HUES64 (cell line): ENCODE data around the gene ATOH1. TPM values are rescaled to one million over a fixed set of nuclear protein-coding genes. Genes with fewer than 3 reads are reported as not detected.

ENCODE experiments used
- H3K27ac ChIP-seq: 2 replicates; pipeline ENCODE4 v1.7.0; 2013; ENCODE audit warnings: low read depth, low read length, inconsistent platforms
- H3K27me3 ChIP-seq: 2 replicates; pipeline ENCODE4 v1.6.1; 2013; ENCODE audit warnings: mild to moderate bottlenecking, low read length; ENCODE audit not compliant: insufficient read depth
- H3K36me3 ChIP-seq: 2 replicates; pipeline ENCODE4 v1.6.1; 2013; ENCODE audit warnings: mild to moderate bottlenecking, low read length; ENCODE audit not compliant: insufficient read depth
- H3K4me1 ChIP-seq: 2 replicates; pipeline ENCODE4 v1.6.1; 2013; ENCODE audit warnings: mild to moderate bottlenecking, low read length, moderate library complexity; ENCODE audit not compliant: insufficient read depth
- H3K4me3 ChIP-seq: 2 replicates; pipeline ENCODE4 v1.5.1; 2013; ENCODE audit warnings: mild to moderate bottlenecking, low read length, moderate library complexity
- H3K9ac ChIP-seq: 2 replicates; pipeline ENCODE4 v1.6.1; 2013; ENCODE audit warnings: mild to moderate bottlenecking, low read depth, low read length
- H3K9me3 ChIP-seq: 2 replicates; pipeline ENCODE4 v1.6.1; 2013; ENCODE audit warnings: low read depth, low read length; ENCODE audit not compliant: insufficient read depth
- WGBS: fragments of 150-250, 120-280 bp; methylation state at CpG from one replicate; pipeline ENCODE4 v1.1.7; 2013; ENCODE audit warnings: missing lambda C conversion rate; 5-methylcytosine and 5-hydroxymethylcytosine counted together
- polyA plus RNA-seq, 2 experiments: library from polyadenylated mRNA; stranded (reverse); fragments of 50-300 nt; gene quantifications; one replicate each; pipeline ENCODE4 v1.2.3, GENCODE V29; 2013

Gene ATOH1
- polyA plus RNA-seq (2013, experiment 1 of 2): 0.30 TPM
- polyA plus RNA-seq (2013, experiment 2 of 2): 0.19 TPM

- peak within 1 kb of the TSS; percentile 67 for H3K4me3 ChIP-seq
- H3K27me3 ChIP-seq: peaks cover 96% of the 10 kb centered on the region
- H3K4me1 ChIP-seq: peaks cover 44% of the 10 kb centered on the region
- H3K9me3 ChIP-seq: no peaks in the 10 kb centered on the region
- no peaks in the 10 kb centered on the region for H3K36me3 ChIP-seq
- under 1% methylated on average over 46 of the region's 46 CpGs for WGBS
- peak within 1 kb of the TSS; percentile 17; the same call in 1 of the 2 replicates for H3K9ac ChIP-seq
- peak within 1 kb of the TSS; percentile 62; the same call in 1 of the 2 replicates for H3K27ac ChIP-seq
Observed at GRCh38 chr4:93828332-93828994, at the start of gene ATOH1. TSS of gene ATOH1 (plus strand) at chr4:93828753. CDS start at chr4:93828927, 174 bp downstream.

GRCh38 chr4:93779228-93779627 is 49.3 kb upstream of the ATOH1 start:
- H3K27me3 ChIP-seq: no peaks in the 10 kb centered on the region
- H3K4me3 ChIP-seq: no peak overlapping the region
- H3K9me3 ChIP-seq: no peaks in the 10 kb centered on the region
- H3K36me3 ChIP-seq: no peaks in the 10 kb centered on the region
- H3K27ac ChIP-seq: no peak overlapping the region
- 73% methylated on average over 2 of the region's 2 CpGs for WGBS
- H3K9ac ChIP-seq: no peak overlapping the region
- no peaks in the 10 kb centered on the region for H3K4me1 ChIP-seq

GRCh38 chr4:93780080-93780479 is 48.5 kb upstream of the ATOH1 start:
- H3K9ac ChIP-seq: no peak overlapping the region

GRCh38 chr4:93781198-93781597 is 47.4 kb upstream of the ATOH1 start:
- peaks cover 10% of the 10 kb centered on the region for H3K4me1 ChIP-seq
- no peak overlapping the region for H3K9ac ChIP-seq
- no peaks in the 10 kb centered on the region for H3K27me3 ChIP-seq
- H3K27ac ChIP-seq: no peak overlapping the region
- 97% methylated on average over 8 of the region's 9 CpGs for WGBS
- H3K9me3 ChIP-seq: no peaks in the 10 kb centered on the region
- H3K4me3 ChIP-seq: no peak overlapping the region
- H3K36me3 ChIP-seq: no peaks in the 10 kb centered on the region

More at GRCh38 chr4:93780080-93780479, 48.5 kb upstream of the ATOH1 start:
- Histone ChIP-seq H3K9me3 (no peaks in the 10 kb centered on the region), H3K4me3 (no peak overlapping the region), H3K27me3 (no peaks in the 10 kb centered on the region), H3K4me1 (no peaks in the 10 kb centered on the region), H3K27ac (no peak overlapping the region), H3K36me3 (no peaks in the 10 kb centered on the region)
- WGBS: 93% methylated on average over 5 of the region's 5 CpGs

GRCh38 chr4:93786149-93786548 is 42.4 kb upstream of the ATOH1 start:
- no peak overlapping the region for H3K4me3 ChIP-seq
- 38% methylated on average over 2 of the region's 2 CpGs for WGBS

GRCh38 chr4:93788712-93789111 is 39.8 kb upstream of the ATOH1 start:
- H3K27ac ChIP-seq: no peak overlapping the region
- WGBS: 93% methylated on average over 1 of the region's 1 CpG

More at GRCh38 chr4:93786149-93786548, 42.4 kb upstream of the ATOH1 start:
- peaks cover 14% of the 10 kb centered on the region for H3K4me1 ChIP-seq
- H3K9me3 ChIP-seq: no peaks in the 10 kb centered on the region
- no peaks in the 10 kb centered on the region for H3K36me3 ChIP-seq
- H3K27ac ChIP-seq: peak overlapping the region; percentile 62; the same call in 1 of the 2 replicates
- H3K9ac ChIP-seq: no peak overlapping the region
- H3K27me3 ChIP-seq: no peaks in the 10 kb centered on the region

GRCh38 chr4:93791570-93792195 is 36.9 kb upstream of the ATOH1 start:
- Histone ChIP-seq H3K27me3 (no peaks in the 10 kb centered on the region), H3K9ac (no peak overlapping the region), H3K4me3 (no peak overlapping the region), H3K4me1 (peaks cover 7% of the 10 kb centered on the region; the same call in 1 of the 2 replicates), H3K36me3 (no peaks in the 10 kb centered on the region), H3K9me3 (no peaks in the 10 kb centered on the region), H3K27ac (no peak overlapping the region)
- whole genome bisulfite sequencing: 0% methylated on average over 2 of the region's 3 CpGs

More at GRCh38 chr4:93788712-93789111, 39.8 kb upstream of the ATOH1 start:
- Histone ChIP-seq H3K36me3 (no peaks in the 10 kb centered on the region), H3K27me3 (no peaks in the 10 kb centered on the region), H3K9me3 (no peaks in the 10 kb centered on the region), H3K9ac (no peak overlapping the region), H3K4me1 (peaks cover 20% of the 10 kb centered on the region), H3K4me3 (no peak overlapping the region)

- no peak overlapping the region for H3K9ac ChIP-seq
- WGBS: 88% methylated on average over 1 of the region's 4 CpGs
- H3K4me1 ChIP-seq: no peaks in the 10 kb centered on the region
- H3K27me3 ChIP-seq: no peaks in the 10 kb centered on the region
- H3K27ac ChIP-seq: no peak overlapping the region
- no peaks in the 10 kb centered on the region for H3K36me3 ChIP-seq
- no peak overlapping the region for H3K4me3 ChIP-seq
- H3K9me3 ChIP-seq: no peaks in the 10 kb centered on the region
Observed at GRCh38 chr4:93802045-93802444, 26.5 kb upstream of the ATOH1 start.

- WGBS: 98% methylated on average over 4 of the region's 4 CpGs
- H3K4me1 ChIP-seq: peaks cover 6% of the 10 kb centered on the region
- no peaks in the 10 kb centered on the region for H3K36me3 ChIP-seq
- H3K4me3 ChIP-seq: no peak overlapping the region
- H3K9ac ChIP-seq: no peak overlapping the region
- H3K9me3 ChIP-seq: no peaks in the 10 kb centered on the region
- no peaks in the 10 kb centered on the region for H3K27me3 ChIP-seq
- no peak overlapping the region for H3K27ac ChIP-seq
Observed at GRCh38 chr4:93809773-93810172, 18.8 kb upstream of the ATOH1 start.

- Histone ChIP-seq H3K4me3 (no peak overlapping the region), H3K4me1 (peaks cover 10% of the 10 kb centered on the region), H3K9me3 (no peaks in the 10 kb centered on the region), H3K9ac (no peak overlapping the region), H3K27me3 (no peaks in the 10 kb centered on the region), H3K36me3 (no peaks in the 10 kb centered on the region), H3K27ac (no peak overlapping the region)
- WGBS: 78% methylated on average over 5 of the region's 5 CpGs
Observed at GRCh38 chr4:93810340-93810992, 18.1 kb upstream of the ATOH1 start.

GRCh38 chr4:93813092-93813491 is 15.5 kb upstream of the ATOH1 start:
- Histone ChIP-seq H3K9me3 (no peaks in the 10 kb centered on the region), H3K27me3 (0 out of 2 replicates have a peak, but pooled peaks cover 3% of the 10 kb centered on the region), H3K4me3 (no peak overlapping the region), H3K27ac (no peak overlapping the region), H3K4me1 (peaks cover 10% of the 10 kb centered on the region), H3K9ac (no peak overlapping the region), H3K36me3 (no peaks in the 10 kb centered on the region)
- WGBS: no CpG with 5 or more reads among the region's 2 CpGs
